ENCODE measurements around the gene CFAP221. TPM values are rescaled to one million over a fixed set of nuclear protein-coding genes. Genes with fewer than 3 reads are reported as not detected.

CFAP221 gene
- polyA plus RNA-seq, 1 experiment = 0.12 TPM

DNA sequence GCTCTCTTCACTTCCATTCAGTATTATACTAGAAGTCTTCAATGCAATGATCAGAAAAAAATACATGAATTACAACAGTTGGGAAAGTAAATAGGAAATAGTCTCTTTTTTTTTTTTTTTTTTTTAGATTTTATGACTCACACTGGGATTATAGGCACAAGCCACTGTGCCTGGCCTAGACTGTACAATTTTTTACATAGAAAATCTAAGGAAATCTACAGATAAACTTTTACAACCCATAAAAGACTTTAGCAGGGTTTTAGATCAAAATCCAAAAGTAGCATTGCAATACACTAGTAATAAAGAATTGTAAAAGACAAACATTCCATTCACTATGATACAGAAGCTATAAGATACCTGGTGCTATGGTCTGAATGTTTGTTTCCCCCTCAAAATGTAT lies 39.0 kb downstream of the CFAP221 start:
- DNase-seq (ENCODE audit: low read depth) = no peak
- ChIA-PET POLR2A (no interaction called here), CTCF (no interaction called here)
- TF ChIP-seq CTCF (IDR thresholded peaks at IDR 0.05; ENCODE audit: insufficient read depth, low read depth, low read length) = no peak
- no peaks in the 10 kb centered on the region for H3K36me3 ChIP-seq (ENCODE audit: control insufficient read depth, insufficient read depth, low read length)
- no peaks in the 10 kb centered on the region for H3K27me3 ChIP-seq (ENCODE audit: control insufficient read depth, insufficient read depth, low read length)
- no peak overlapping the region for H3K4me3 ChIP-seq (ENCODE audit: low read depth, low read length)

- Histone ChIP-seq H3K4me3 (ENCODE audit: low read depth, low read length) (no peak overlapping the region), H3K36me3 (ENCODE audit: control insufficient read depth, insufficient read depth, low read length) (no peaks in the 10 kb centered on the region), H3K27me3 (ENCODE audit: control insufficient read depth, insufficient read depth, low read length) (no peaks in the 10 kb centered on the region)
- ChIA-PET CTCF (no interaction called here), POLR2A (no interaction called here)
- DNase-seq (ENCODE audit: low read depth) = no peak
- TF ChIP-seq CTCF (IDR thresholded peaks at IDR 0.05; ENCODE audit: insufficient read depth, low read depth, low read length) = no peak
Measured at GRCh38 chr2:119584469-119584868, 40.2 kb downstream of the CFAP221 start.

DNA sequence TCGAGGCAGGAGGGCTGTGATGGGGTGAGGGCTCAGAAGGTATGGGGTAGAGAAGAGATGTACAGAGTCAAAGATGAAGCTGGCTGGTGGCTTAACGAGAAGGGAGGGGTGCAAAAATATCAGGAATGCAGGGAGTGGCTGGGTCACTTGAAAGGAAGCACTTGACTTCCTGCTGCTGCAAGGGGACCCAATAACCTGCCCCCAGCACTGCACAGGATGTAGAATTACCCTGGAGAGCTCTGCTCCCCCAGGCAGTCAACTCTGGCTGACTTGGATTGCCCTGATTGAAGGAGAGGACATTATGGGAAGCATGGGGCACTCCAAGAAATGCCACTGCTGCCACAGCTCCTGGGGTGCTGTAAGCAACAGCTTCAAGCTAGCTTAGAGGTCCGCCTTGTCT lies 41.8 kb downstream of the CFAP221 start:
- Histone ChIP-seq H3K4me3 (ENCODE audit: low read depth, low read length) (no peak overlapping the region), H3K36me3 (ENCODE audit: control insufficient read depth, insufficient read depth, low read length) (no peaks in the 10 kb centered on the region), H3K27me3 (ENCODE audit: control insufficient read depth, insufficient read depth, low read length) (no peaks in the 10 kb centered on the region)
- ChIA-PET CTCF (no interaction called here), POLR2A (no interaction called here)
- no peak for DNase-seq (ENCODE audit: low read depth)
- no peak for TF ChIP-seq CTCF (IDR thresholded peaks at IDR 0.05; ENCODE audit: insufficient read depth, low read depth, low read length)

- POLR2A ChIA-PET = no interaction called here
- DNase-seq (ENCODE audit: low read depth) = no peak
- H3K36me3 ChIP-seq (ENCODE audit: control insufficient read depth, insufficient read depth, low read length) = no peaks in the 10 kb centered on the region
- no peak overlapping the region for H3K4me3 ChIP-seq (ENCODE audit: low read depth, low read length)
- no peaks in the 10 kb centered on the region for H3K27me3 ChIP-seq (ENCODE audit: control insufficient read depth, insufficient read depth, low read length)
- CTCF ChIA-PET = interaction anchor here (0.7 to 1.0 kb wide), 2 partner anchors 43 to 71 kb away, joined by 3 read pairs; no protein-coding TSS in a partner anchor
- TF ChIP-seq CTCF (IDR thresholded peaks at IDR 0.05; ENCODE audit: insufficient read depth, low read depth, low read length) = no peak
Measured at GRCh38 chr2:119590873-119591272, 46.6 kb downstream of the CFAP221 start.

DNA sequence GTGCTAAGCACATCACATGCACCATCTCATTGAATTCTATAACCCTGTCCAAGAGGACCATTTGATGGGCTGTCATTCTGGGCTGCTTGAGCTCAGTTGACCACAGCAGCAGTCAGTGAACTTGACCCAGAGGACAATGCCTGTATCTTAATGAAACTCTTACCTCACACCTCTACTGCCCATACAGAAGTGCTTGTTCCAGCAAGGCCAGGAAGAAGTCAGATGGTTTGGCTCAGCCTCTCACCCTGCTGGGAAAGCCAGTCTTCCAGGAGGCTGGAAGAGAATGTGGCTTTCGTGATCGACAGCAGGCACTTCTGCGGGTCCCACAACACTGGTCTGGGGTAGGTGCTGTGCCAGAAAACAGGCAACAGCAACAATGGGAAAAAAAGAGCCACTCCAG lies 47.3 kb downstream of the CFAP221 start:
- no peak overlapping the region for H3K4me3 ChIP-seq (ENCODE audit: low read depth, low read length)
- POLR2A ChIA-PET = no interaction called here
- H3K36me3 ChIP-seq (ENCODE audit: control insufficient read depth, insufficient read depth, low read length) = no peaks in the 10 kb centered on the region
- CTCF ChIA-PET = interaction anchor here (0.7 to 1.0 kb wide), 2 partner anchors 44 to 70 kb away, joined by 3 read pairs; no protein-coding TSS in a partner anchor
- H3K27me3 ChIP-seq (ENCODE audit: control insufficient read depth, insufficient read depth, low read length) = no peaks in the 10 kb centered on the region
- TF ChIP-seq CTCF (IDR thresholded peaks at IDR 0.05; ENCODE audit: insufficient read depth, low read depth, low read length) = no peak
- no peak for DNase-seq (ENCODE audit: low read depth)

Measured in BJ (cell line).